Measurements from ENCODE around the gene DAPK3.
"Not testable (repeated sequence)": the region's sequence is repeated elsewhere in the genome, so short reads cannot be mapped to it uniquely, and the experiment has no call there.

DAPK3 gene

DNA sequence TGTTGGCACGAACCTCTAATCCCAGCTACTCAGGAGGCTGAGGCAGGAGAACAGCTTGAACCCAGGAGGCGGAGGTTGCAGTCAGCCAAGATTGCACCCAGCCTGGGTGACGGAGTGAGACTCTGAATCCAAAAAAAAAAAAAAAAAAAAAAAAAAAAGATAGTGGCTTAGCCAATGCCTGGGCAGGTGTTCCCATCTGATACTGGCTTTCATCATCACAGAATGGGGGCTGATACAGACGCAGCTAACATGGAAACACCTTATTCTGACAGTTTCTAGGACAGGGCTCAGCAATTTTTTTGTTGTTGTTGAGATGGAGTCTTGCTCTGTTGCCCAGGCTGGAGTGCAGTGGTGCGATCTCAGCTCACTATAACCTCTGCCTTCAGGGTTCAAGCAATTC lies 29.9 kb upstream of the DAPK3 start:
- DNase-seq, result not testable (repeated sequence)

DNA sequence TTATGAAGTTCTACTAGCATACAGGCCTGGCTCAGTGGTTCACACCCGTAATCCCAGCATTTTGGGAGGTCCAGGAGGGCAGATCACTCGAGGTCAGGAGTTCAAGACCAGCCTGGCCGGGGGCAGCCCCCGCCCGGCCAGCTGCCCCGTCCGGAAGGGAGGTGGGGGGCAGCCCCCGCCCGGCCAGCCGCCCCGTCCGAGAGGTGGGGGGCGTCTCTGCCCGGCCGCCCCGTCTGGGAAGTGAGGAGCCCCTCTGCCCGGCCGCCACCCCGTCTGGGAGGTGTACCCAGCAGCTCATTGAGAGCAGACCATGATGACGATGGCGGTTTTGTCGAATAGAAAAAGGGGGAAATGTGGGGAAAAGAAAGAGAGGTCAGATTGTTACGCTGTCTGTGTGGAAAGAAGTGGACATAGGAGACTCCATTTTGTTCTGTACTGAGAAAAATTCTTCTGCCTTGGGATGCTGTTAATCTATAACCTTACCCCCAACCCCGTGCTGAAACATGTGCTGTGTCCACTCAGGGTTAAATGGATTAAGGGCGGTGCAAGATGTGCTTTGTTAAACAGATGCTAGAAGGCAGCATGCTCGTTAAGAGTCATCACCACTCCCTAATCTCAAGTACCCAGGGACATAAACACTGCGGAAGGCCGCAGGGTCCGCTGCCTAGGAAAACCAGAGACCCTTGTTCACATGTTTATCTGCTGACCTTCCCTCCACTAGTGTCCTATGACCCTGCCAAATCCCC lies 27.9 kb upstream of the DAPK3 start:
- not testable (repeated sequence) for DNase-seq

DNA sequence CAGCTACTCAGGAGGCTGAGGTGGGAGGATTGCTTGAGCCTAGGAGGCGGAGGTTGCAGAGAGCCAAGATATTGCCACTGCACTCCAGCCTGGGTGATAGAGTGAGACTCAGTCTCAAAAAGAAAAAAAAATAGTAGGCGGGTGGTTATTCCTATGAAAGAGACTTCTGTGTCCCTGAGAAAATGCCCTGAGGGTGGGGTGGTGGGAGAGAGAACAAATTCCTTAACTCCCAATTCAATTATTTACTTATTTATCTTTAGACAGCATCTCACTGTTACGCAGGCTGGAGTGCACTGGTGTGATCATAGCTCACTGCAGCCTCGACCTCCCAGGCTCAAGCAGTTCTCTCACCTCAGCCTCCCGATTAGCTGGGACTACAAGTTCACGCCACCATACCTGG lies 24.7 kb upstream of the DAPK3 start:
- no peak for DNase-seq

DNA sequence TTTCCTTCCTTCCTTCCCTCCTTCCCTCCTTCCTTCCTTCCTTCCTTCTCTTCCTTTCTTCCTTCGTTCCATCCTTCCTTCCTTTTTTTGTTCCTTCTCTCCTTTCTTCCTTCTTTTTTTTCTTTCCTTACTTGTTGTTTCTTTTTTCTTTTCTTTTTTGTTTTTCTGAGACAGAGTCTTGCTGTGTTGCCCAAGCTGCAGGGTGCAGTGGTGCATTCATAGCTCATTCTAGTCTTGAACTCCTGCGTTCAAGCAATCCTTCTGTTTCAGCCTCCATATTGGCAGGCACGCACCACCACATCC lies 19.9 kb upstream of the DAPK3 start:
- no peak for DNase-seq

DNA sequence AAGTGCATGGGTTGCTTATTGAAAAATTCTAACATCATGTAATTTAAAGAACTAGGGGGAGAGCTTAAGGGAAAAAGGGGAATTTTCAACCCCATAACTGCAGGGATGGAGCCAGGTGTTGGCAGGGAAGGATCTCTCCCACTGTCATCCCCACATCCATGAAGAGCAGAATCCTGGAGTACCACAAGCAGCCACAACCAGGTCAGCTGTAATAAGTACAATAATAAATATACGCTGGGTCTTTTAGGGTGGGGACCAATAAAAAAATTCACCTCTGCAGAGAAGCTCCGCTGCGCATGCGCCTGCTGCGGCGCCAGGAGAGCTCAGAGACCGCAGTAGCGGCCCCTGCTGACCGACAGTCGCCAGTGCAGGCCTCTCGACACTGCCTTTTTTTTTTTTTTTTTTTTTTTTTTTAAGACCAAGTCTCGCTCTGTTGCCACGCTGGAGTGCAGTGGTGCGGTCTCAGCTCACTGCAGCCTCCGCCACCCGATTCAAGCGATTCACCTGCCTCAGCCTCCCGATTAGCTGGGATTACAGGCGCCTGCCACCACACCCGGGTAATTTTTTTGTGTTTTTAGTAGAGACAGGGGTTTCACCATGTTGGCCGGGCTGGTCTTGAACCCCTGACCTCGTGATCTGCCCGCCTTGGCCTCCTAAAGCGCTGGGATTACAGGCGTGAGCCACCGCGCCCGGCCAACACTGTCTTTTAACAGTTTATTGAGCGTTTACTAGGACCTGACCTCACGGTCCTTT lies 16.9 kb upstream of the DAPK3 start:
- DNase-seq, result peak; percentile 86

DNA sequence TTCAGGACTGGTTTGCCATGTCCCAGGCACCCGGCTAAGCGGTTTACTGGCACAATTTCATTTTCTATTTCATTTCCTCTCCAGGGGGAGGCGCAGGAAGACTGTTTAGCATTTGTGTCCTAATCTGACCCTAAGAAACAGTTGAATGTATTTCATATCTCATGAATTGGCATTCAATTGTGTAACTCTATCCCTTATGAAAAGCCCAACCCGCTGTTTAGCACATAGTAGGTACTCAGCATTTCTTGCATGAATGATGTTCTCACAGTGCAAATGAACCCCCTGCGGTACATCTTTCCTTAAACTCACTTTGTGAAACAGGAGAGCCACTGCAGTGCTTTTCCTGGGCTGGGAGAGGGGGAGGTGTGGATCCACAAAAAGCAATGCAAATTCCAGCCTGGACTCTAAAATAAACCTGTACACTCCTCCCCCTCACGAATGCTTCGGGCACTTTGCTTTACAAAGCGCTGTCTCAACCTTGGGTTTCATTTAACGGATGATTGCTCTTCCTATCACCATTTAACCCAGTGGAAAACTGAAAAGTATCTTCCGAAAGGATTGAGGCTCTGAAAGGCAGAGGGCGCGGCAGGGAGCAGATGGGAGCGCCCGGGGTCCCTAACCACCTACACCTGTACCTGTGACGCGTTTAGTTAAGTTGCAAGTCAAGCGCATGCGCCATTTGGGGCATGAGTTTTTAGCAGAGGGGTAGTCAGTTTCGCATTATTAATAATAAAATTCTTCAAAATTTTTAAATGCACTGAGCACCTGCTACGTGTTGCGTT lies 15.6 kb upstream of the DAPK3 start:
- peak; percentile 88 for DNase-seq

DNA sequence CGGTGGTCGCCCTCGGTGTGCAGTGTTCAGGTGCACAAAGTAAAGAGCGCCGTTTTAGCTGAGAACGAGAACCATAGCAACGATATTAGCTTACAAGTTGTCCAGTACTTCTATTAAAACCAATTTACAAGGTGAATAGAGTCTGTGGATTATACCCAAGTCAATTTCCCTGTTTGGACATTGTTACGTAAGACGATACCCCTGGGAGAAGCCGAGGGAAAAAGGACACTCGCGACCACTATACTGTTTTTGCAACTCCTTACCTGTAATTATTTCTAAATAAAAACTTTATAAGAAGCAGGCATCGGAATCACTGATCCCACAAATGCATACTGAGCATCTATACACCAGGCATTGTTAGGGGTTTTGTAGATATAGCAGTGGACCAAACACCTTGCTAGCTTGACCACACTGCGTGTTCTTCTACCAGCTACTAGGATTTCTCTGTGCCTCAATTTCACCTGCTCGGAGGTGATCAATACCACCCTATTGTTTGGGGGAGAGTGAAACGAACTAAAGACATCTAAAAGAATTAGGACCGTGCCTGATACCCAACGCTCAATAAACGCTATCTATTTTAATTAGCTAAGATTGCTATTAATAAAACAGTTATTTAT lies 14.9 kb upstream of the DAPK3 start:
- peak; percentile 63 for DNase-seq

DNA sequence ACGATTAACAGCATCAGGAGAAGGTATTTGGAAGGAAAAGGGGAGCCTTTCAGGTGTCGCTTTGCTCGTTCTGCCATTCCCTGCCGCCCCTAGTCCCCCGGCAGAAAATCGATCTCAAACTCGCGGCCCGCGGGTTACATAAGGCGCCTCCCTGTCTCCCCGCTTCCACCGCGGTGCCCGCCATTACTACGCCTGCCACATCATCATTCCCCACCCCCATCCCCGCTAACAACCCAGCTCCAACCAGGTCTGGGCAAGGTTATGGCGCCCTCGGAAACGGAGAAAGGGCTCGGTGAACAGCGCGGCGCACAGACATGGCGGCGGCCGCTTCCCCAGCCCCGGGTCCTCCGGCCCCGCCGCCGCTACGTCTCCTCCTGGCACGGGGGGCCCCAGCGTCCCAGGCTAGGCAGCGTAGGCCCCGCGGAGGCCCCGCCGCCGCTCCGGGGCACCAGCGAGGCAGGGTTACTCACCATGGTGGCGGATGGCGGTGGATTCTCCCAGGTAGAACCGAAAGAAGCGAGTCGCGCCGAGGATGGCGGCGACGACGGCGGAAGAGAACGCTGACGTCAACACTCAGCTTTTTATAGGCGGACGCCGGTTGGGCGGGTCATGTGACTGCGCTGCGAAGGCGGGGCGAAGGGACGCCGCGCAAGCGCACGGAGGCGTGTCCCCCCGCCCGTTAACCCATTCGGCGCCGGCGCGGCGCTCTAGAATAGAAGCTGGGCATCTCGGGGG lies 14.2 kb upstream of the DAPK3 start, which contains the start of gene EEF2:
Gene EEF2, minus strand, starts transcription at position 556 of the 735 bp plus-strand sequence. Its CDS starts 83 bp downstream, at position 473.
- DNase-seq, result peak; percentile 88

DNA sequence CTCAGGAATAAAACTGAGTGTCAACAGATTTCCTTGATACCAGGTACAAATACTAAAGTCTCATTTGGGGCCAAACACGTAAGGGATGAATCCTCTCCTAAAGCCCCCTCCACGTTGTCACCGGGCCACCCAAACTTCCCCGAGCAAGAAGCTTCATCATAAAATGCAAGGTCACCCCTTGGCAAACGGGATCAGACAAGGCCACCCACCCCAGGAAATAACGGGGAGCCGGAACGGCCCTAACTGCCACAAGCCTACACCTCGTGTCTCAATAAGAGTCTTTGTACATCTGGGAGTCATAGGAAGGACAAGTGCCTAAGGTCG lies 13.6 kb upstream of the DAPK3 start:
- no peak for DNase-seq

DNA sequence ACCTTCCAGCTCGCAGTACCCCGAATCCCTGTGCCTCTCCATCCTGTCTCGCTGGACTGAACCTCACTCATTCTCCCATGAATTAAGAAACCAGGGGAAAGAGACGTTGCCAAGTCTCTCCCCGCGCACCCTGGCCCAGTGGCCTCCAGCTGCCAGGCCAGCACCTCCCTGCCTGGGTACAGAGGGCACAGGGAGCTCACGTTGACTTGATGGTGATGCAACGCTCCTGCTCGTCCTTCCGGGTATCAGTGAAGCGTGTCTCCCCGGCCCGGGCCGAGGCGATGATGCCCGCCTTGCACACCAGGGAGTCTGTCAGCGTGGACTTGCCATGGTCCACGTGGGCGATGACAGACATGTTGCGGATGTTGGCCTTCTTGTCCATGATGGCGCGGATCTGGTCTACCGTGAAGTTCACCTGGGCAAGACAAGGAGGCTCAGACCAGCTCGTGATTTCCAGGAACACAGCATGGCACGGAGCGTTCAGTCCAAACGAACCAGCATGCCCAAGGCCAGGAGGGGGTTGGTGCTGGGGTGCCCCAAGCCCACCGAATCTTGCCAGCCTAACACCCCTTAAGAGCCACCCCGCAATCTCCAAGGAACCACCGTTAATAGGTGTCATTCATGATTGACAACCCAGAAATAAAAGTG lies 13.2 kb upstream of the DAPK3 start:
- DNase-seq, result no peak

DNA sequence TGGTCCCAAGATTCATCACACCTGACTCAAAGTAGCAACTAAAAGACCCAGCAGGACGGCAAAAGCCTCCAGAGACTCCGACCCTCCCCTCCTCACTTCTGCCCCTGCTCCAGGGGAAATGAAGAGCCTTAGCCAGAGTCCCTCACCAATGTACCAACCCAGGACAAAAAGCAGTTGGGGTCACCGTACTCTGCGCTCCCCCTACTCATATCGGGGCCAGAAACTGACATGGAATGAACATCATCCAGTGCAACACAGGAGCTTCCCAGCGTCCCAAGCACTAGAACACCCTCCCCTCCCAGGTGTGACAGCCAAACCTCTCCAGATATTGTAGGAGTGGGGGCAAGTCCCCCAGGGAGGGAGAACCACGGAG lies 12.6 kb upstream of the DAPK3 start:
- DNase-seq, result no peak

DNA sequence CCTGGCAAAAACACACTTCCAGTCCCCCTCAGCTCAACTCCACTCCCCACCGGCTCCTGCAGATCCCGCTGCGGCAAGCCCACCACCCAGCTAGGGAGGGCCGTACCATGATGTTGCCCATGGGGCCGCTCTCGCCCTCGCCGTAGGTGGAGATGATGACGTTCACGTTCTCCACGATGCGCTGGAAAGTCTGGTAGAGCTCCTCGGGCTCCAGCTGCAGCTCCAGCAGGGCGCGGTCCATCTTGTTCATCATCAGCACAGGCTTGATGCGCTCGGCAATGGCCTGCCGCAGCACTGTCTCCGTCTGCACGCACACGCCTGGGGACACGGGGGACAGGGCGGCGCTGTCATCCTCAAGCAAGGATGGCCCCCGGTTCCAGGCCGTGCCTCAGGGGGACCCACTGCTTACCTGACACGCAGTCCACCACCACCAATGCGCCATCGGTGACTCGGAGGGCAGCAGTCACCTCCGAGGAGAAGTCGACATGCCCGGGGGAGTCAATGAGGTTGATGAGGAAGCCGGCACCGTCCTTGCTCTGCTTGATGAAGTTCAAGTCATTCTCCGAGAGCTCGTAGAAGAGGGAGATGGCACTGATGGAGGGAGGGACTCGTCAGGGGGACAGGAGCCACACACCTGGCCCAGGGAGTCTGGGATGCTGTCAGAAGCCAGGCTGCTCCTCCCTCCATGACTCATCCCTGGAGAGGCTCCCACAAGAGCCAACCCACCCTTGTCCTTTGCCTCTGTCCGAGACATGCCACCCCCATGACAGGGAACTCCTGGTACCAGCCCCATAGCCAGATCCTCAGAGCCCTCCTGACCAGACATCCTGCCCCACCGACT lies 12.0 kb upstream of the DAPK3 start:
- no peak for DNase-seq

DNA sequence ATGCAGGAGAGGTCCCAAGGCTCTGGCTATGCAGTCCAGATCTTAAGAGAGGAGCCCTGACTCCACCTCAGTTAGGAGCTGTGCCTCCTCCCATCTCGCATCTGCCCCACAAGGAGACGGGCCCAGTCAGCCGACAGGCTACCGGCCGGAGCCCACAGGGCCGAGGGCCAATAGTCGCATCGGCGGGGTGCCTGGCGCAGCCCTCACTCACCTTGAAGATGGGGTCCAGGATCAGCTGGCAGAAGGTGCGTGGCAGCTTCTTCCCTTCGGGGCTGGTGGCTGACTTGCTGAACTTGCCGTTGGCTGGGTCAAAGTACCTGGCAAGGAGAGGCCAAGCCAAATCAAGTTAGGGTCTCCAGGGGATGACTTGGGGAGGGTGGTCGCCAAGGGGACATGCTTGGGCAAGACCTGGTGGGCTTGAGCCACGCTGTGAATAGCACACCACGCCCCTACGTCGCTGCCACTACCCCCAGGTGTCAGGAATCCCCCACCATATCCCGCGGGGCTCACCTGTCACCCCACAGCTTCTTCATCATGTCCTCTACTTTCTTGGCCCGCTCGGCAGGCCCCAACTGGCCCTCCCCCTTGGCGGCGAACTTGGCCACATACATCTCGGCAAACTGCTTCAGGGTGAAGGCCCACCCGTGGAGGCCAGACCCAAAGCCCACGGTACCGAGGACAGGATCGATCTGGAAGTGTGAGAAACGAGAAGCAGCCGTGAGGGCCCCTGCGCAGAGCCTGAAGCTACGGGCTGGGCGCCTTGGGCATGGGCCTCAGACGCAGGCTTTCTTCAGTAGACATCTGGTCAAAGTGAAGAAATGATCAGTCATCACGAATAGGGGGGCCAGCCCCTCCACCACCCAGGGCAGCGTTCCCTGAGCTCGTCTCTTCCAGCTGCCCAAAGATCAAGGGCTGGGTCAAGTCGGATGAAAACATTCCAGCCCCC lies 11.1 kb upstream of the DAPK3 start:
- no peak for DNase-seq

DNA sequence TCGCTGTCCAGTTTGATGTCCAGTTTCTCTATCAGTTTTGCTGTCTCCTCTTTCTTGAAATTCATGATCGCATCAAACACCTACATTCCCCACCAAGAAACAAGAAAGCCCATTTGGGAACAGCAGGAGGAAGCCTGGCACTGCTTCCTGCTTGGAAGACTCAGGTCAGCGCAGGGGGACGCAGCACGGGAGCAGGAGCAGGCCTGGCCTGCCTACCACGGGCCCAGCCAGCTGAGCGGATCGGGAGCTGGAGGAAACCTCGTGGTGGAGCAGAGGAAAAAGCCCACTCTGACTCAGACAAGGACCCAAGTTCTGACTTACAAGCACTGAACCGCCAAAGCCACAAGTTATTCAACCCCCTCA lies 10.5 kb upstream of the DAPK3 start:
- DNase-seq, result no peak

DNA sequence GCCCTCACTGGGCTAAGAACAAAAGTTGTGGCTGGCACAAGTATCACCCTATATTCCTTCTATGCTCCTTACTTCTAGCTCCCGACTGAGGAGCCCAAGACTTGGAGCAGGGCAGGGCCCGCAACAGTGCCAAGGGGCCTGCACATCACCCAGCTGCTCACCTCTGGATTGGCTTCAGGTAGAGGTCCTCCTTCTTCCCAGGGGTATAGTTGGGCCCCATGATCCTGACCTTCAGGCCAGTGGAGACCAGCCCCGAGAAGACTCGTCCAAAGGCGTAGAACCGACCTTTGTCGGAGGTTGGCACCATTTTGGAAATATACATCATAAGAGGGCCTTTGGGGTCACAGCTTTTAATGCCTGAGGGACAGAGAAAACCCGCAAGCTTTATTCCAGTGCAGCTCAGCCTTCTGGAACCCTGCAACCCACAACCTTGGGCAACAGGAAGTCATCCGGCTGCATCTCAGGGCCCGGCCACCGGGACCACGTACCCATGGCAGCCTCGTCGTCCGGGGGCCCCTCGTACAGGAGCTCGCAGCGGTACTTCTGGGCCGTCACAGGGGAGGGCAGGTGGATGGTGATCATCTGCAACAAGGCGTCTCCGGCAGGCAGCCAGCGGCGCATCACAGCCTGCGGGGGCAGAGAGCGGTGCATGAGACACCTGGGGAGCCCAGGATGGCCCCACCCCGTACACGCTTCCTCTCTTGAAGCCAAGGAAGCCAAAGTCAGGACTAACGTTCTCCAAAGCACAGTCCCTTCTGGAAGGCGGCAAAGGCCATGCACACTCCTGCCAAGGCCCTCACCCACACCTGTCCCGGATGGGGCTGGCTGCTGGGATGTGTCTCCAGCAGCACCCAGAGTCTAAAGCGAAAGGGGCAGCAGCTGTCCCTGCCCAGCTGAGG lies 9.7 kb upstream of the DAPK3 start:
- DNase-seq, result no peak

DNA sequence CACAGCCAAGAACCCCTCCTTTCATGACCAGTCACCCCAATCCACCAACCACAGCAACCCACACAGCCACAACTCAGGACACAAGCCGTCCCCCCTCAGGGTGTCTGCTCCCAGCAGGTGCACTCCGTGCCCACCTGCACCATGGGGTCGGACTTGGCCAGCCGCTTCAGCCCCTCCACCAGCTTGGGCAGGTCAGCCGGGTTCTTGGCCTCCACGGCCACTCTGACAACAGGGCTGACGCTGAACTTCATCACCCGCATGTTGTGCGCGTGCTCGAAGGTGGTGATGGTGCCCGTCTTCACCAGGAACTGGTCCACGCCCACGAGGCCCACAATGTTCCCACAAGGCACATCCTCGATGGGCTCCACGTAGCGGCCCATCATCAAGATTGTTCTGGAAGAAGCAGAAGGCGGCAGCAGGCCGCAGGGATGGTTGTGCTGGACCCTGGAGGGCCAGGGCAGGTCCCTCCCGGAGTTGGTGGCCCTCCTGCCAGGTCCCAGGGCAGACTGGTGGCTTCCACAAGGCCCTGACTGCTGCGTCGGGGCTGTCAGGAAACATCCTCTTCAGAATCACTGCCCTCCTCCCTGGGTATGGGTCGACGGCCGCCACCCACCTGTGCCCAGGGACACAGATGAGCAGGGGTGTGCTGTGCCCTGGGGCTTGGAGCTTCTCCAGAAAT lies 8.9 kb upstream of the DAPK3 start:
- no peak for DNase-seq

DNA sequence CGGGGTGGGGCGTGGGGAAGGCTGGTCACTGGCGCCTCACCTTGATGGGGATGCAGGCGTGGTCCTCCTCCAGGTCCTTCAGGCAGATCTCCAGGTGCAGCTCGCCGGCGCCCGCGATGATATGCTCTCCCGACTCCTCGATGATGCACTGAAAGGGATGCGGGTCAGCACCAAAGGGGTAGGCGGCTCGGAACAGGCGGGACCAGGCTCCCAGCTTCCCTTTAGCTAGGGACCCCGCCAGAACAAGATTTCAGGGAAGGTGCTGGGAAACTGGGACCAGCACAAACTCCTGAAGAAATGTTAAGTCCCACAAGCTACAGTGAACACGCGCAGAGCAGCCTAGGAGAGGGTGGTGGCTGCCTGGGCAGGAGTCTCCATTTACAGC lies 8.4 kb upstream of the DAPK3 start:
- no peak for DNase-seq

DNA sequence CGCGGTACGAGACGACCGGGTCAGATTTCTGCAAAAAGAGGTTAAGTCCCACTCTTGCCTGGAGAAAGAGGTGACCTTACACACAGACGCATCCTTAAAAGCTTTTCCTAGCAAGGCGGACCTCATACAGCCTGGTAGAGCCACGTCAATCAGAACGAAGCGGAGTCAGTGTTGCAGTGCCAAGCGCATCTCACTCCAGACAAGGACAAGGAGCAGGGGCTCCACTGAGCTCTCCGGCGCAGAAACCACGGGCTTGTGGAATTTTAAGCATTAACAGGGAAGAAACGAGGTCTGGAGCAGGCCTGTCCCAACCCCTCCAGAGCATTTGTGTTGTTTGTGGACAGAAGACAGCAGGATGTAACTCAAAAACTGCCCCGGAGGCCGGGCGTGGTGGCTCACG lies 7.2 kb upstream of the DAPK3 start:
- no peak for DNase-seq
